ENCODE measurements around the gene DLD. TPM values are rescaled to one million over a fixed set of nuclear protein-coding genes. Genes with fewer than 3 reads are reported as not detected.

DLD gene
- total RNA-seq, 1 experiment from 2014 or later, result 88.8 TPM

- ChIA-PET POLR2A (no interaction called here), CTCF (no interaction called here)
- TF ChIP-seq REST (IDR thresholded peaks at IDR 0.05; ENCODE audit: insufficient read depth in 1 of 2, low read depth in 2 of 2, low read length in 1 of 2) (no peak), TCF7L2 (IDR thresholded peaks at IDR 0.05; ENCODE audit: low read depth, low read length) (no peak), POLR2AphosphoS5 (IDR thresholded peaks at IDR 0.05; ENCODE audit: low read depth, low read length) (no peak), SIN3A (IDR thresholded peaks at IDR 0.05; ENCODE audit: borderline replicate concordance, insufficient read depth, low read depth, low read length) (no peak), CTCF (IDR thresholded peaks at IDR 0.05) (no peak)
- Histone ChIP-seq H3K4me1 (ENCODE audit: control insufficient read depth, insufficient read depth, low read length) (peaks cover 24% of the 10 kb centered on the region), H3K36me3 (ENCODE audit: control insufficient read depth, insufficient read depth, low read length) (peaks cover 42% of the 10 kb centered on the region), H3K9me3 (ENCODE audit: control insufficient read depth, insufficient read depth, low read depth, low read length) (no peaks in the 10 kb centered on the region), H3K27ac (ENCODE audit: low read length) (peak overlapping the region; percentile 48; the same call in 1 of the 2 replicates), H3K27me3 (ENCODE audit: control insufficient read depth, insufficient read depth, low read length) (no peaks in the 10 kb centered on the region), H3K4me3 (ENCODE audit: low read depth in 2 of 2, low read length in 2 of 2) (no peak overlapping the region)
- DNase-seq (ENCODE audit: low read depth, low spot score), result no peak
- ATAC-seq, result no peak
- in situ Hi-C loops (cut with HindIII; ENCODE audit: low pct_unique_long_range_greater_than_20kb, low sequenced_read_pairs) (no loop called here), intact Hi-C loops (cut with micrococcal nuclease; ENCODE audit: unreplicated experiment) (loop anchor here (10.0 kb wide), 1 partner anchor 211 kb away; no protein-coding TSS in a partner anchor)
- no TSS peak for BruUV-seq (replicated peaks)
These were observed 42.5 kb downstream of the DLD start for GRCh38 chr7:107933386-107934013.

GRCh38 chr7:107934991-107935770, 44.2 kb downstream of the DLD start:
- no peak for DNase-seq (ENCODE audit: low read depth, low spot score)
- Histone ChIP-seq H3K36me3 (ENCODE audit: control insufficient read depth, insufficient read depth, low read length) (peaks cover 34% of the 10 kb centered on the region), H3K27me3 (ENCODE audit: control insufficient read depth, insufficient read depth, low read length) (no peaks in the 10 kb centered on the region), H3K9me3 (ENCODE audit: control insufficient read depth, insufficient read depth, low read depth, low read length) (no peaks in the 10 kb centered on the region), H3K4me3 (ENCODE audit: low read depth in 2 of 2, low read length in 2 of 2) (no peak overlapping the region), H3K27ac (ENCODE audit: low read length) (peak overlapping the region; percentile 61), H3K4me1 (ENCODE audit: control insufficient read depth, insufficient read depth, low read length) (peaks cover 36% of the 10 kb centered on the region)
- POLR2A ChIA-PET, result interaction anchor here (0.6 kb wide), 1 partner anchor 14 kb away, joined by 7 read pairs; no protein-coding TSS in a partner anchor
- no peak for ATAC-seq
- TF ChIP-seq CTCF (IDR thresholded peaks at IDR 0.05) (no peak), REST (IDR thresholded peaks at IDR 0.05; ENCODE audit: insufficient read depth in 1 of 2, low read depth in 2 of 2, low read length in 1 of 2) (no peak), POLR2AphosphoS5 (IDR thresholded peaks at IDR 0.05; ENCODE audit: low read depth, low read length) (no peak), SIN3A (IDR thresholded peaks at IDR 0.05; ENCODE audit: borderline replicate concordance, insufficient read depth, low read depth, low read length) (no peak), TCF7L2 (IDR thresholded peaks at IDR 0.05; ENCODE audit: low read depth, low read length) (no peak)
- intact Hi-C loops (cut with micrococcal nuclease; ENCODE audit: unreplicated experiment), result loop anchor here (10.0 kb wide), 1 partner anchor 210 kb away; no protein-coding TSS in a partner anchor
- CTCF ChIA-PET, result no interaction called here
- BruUV-seq (replicated peaks), result no TSS peak
- in situ Hi-C loops (cut with HindIII; ENCODE audit: low pct_unique_long_range_greater_than_20kb, low sequenced_read_pairs), result no loop called here
